Sigmoid colon (tissue), 4 donors: ENCODE results near the gene MT1X.

Experiments
- CTCF ChIP-seq, 4 experiments: fragments of 450-650 bp in 3 of 4; fragments of 200-600 bp in 1 of 4; IDR thresholded peaks; one replicate each; pipeline ENCODE4 v1.5.1; 2016 to 2019; ENCODE audit warnings: antibody characterized with exemption in 4 of 4, mild to moderate bottlenecking in 3 of 4, moderate library complexity in 2 of 4
- EP300 ChIP-seq, 4 donors: sonication (generic); formaldehyde crosslinking; IDR thresholded peaks; one replicate each; pipeline ENCODE4 v1.6.1; 2017; ENCODE audit warnings: antibody characterized with exemption in 4 of 4
- POLR2A ChIP-seq, 2 donors: fragments of 450-650 bp; IDR thresholded peaks; one replicate each; pipeline ENCODE4 v1.6.1; 2016; ENCODE audit warnings: antibody characterized with exemption in 2 of 2, mild to moderate bottlenecking in 2 of 2, moderate library complexity in 2 of 2
- POLR2AphosphoS5 ChIP-seq, 4 donors: sonication (generic); formaldehyde crosslinking; IDR thresholded peaks; one replicate each; pipeline ENCODE4 v1.6.1; 2017; ENCODE audit warnings: antibody characterized with exemption in 4 of 4

- no peak for TF ChIP-seq CTCF (IDR thresholded peaks at IDR 0.05)
- TF ChIP-seq POLR2A (IDR thresholded peaks at IDR 0.05): no peak
- TF ChIP-seq EP300 (IDR thresholded peaks at IDR 0.05): no peak
- no peak for TF ChIP-seq POLR2AphosphoS5 (IDR thresholded peaks at IDR 0.05)
Measured at GRCh38 chr16:56677474-56677873, 4.8 kb upstream of the MT1X start.
